PC-3 (cell line): ENCODE data around the gene DRG1.

Experiments used
- EZH2 ChIP-seq: fragments of 300-600 bp; sonication (generic); IDR thresholded peaks from one replicate; pipeline ENCODE4 v1.6.1; 2017; ENCODE audit warnings: antibody characterized with exemption, mild to moderate bottlenecking, low read length; ENCODE audit not compliant: unreplicated experiment
- EZH2phosphoT487 ChIP-seq: fragments of 300-600 bp; sonication (generic); IDR thresholded peaks from 2 replicates; pipeline ENCODE4 v1.6.1; 2018; ENCODE audit warnings: mild to moderate bottlenecking, antibody characterized with exemption, low read length, borderline replicate concordance
- TF ChIP-seq, protein P1 (sequence below): fragments of 300-600 bp; sonication (generic); conservative IDR thresholded peaks from 2 replicates; pipeline ENCODE4 v1.5.1; 2017; ENCODE audit warnings: antibody characterized with exemption, low read depth, mild to moderate bottlenecking, low read length

DNA sequence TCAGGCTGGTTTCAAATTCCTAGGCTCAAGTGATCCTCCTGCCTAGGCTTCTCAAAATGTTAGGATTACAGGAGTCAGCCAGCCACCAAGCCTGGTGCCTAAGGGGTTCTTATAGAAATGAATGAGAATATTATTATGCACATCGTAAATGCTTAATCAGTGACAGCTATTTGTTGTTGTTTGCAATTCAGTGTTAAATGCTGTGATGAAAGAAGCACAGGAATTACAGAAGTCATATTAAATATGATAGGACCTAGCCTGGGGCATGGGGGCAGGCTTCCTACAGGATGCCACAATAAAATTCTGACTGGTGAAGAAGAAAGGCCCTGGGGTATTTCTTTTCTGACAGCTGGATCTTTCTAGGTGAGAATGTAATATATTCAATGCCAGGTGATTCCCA is 39.4 kb upstream of the DRG1 start:
- no peak for TF ChIP-seq EZH2
- TF ChIP-seq, protein P1, sequence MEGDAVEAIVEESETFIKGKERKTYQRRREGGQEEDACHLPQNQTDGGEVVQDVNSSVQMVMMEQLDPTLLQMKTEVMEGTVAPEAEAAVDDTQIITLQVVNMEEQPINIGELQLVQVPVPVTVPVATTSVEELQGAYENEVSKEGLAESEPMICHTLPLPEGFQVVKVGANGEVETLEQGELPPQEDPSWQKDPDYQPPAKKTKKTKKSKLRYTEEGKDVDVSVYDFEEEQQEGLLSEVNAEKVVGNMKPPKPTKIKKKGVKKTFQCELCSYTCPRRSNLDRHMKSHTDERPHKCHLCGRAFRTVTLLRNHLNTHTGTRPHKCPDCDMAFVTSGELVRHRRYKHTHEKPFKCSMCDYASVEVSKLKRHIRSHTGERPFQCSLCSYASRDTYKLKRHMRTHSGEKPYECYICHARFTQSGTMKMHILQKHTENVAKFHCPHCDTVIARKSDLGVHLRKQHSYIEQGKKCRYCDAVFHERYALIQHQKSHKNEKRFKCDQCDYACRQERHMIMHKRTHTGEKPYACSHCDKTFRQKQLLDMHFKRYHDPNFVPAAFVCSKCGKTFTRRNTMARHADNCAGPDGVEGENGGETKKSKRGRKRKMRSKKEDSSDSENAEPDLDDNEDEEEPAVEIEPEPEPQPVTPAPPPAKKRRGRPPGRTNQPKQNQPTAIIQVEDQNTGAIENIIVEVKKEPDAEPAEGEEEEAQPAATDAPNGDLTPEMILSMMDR: no peak
- no peak for TF ChIP-seq EZH2phosphoT487
